Calu3 (cell line): ENCODE data around the gene KAZN. TPM values are rescaled to one million over a fixed set of nuclear protein-coding genes. Genes with fewer than 3 reads are reported as not detected.

ENCODE experiments used
- BruUV-seq: library from RNA; stranded (reverse); fragments of 400-500 nt; replicated peaks from 2 replicates; lab custom pipeline; 2021; lab: Mats Ljungman, UMichigan
- CTCF ChIA-PET: fragments of 300-600 bp; sonication (Branson Sonifier 250); formaldehyde crosslinking; loops from one replicate; lab custom pipeline; 2022; ENCODE audit warnings: antibody characterized with exemption; lab: Charles Lee
- DNase-seq: peaks from one replicate; pipeline ENCODE4 v3.0.0; 2022
- H3K27ac Mint-ChIP-seq: one replicate; pipeline ENCODE4 v1.8.0; 2022; ENCODE audit warnings: mixed read lengths; ENCODE audit not compliant: unreplicated experiment
- H3K27me3 Mint-ChIP-seq: one replicate; pipeline ENCODE4 v1.8.0; 2022; ENCODE audit warnings: mixed read lengths; ENCODE audit not compliant: unreplicated experiment
- H3K36me3 Mint-ChIP-seq: one replicate; pipeline ENCODE4 v1.8.0; 2022; ENCODE audit warnings: mild to moderate bottlenecking, moderate library complexity, mixed read lengths; ENCODE audit not compliant: insufficient read depth, unreplicated experiment
- H3K4me1 Mint-ChIP-seq: one replicate; pipeline ENCODE4 v1.8.0; 2022; ENCODE audit warnings: mild to moderate bottlenecking, low read depth, mixed read lengths; ENCODE audit not compliant: unreplicated experiment
- H3K4me3 Mint-ChIP-seq: one replicate; pipeline ENCODE4 v1.8.0; 2022; ENCODE audit warnings: mild to moderate bottlenecking, low read depth, moderate library complexity, mixed read lengths; ENCODE audit not compliant: unreplicated experiment
- H3K9me3 Mint-ChIP-seq: one replicate; pipeline ENCODE4 v1.8.0; 2022; ENCODE audit warnings: low read depth, mixed read lengths; ENCODE audit not compliant: unreplicated experiment
- intact Hi-C: fragments of 100-400 bp; cut with micrococcal nuclease; formaldehyde crosslinking; loops from one replicate; pipeline ENCODE4 v1.10.0; 2022; ENCODE audit not compliant: unreplicated experiment
- total RNA-seq: library from RNA; stranded (reverse); gene quantifications from 2 replicates; pipeline ENCODE4 v1.2.3, GENCODE V29; 2022
- TF ChIP-seq, protein P1 (sequence below): fragments of 200-600 bp; IDR thresholded peaks from one replicate; pipeline ENCODE4 v1.8.0; 2022; ENCODE audit warnings: antibody characterized with exemption; ENCODE audit not compliant: unreplicated experiment

The KAZN gene
- total RNA-seq, 1 experiment from 2014 or later: 3.6 TPM

DNA sequence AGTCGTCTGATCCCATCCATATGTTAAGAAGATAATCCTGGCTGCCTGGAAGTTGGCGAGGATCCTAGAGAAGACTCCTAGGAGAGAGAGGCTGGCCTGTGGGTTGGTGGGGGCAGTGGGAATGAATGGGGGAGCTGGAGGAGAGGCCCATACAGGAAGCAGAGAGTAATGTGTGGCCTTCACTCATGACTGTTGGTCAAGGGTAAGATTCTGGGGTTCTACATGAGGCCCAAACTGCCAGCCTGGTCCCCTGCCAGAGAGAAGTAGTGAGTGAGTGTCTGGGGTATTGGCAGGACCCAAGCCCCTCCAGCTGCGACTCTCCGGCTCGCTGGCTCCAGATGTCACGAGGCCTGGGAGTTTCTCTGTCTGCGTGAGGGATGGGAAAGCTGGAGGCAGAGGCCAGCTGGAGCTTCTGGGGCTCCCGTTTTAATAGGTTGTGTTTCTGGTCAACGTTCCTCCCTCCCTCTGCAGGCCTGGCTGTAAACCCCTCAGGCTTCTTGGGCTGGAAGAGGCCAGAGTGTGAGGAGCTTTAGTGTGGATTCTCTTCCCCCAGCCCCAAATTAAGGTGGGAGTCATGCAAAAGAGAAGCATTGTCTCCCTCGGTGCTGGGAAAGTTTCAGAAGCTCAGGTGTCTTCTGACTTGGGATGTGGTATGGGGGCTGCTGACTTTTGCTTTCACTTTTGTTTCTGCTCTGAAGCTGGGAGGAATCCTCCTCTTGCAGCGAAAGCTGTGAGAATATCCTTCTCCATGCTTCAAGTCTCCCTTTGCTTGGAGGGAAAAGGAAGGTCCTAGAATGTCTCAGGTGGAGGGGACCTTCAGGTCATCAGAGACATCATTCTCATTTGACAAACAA is 557.6 kb downstream of the KAZN start:
- TF ChIP-seq, protein P1, sequence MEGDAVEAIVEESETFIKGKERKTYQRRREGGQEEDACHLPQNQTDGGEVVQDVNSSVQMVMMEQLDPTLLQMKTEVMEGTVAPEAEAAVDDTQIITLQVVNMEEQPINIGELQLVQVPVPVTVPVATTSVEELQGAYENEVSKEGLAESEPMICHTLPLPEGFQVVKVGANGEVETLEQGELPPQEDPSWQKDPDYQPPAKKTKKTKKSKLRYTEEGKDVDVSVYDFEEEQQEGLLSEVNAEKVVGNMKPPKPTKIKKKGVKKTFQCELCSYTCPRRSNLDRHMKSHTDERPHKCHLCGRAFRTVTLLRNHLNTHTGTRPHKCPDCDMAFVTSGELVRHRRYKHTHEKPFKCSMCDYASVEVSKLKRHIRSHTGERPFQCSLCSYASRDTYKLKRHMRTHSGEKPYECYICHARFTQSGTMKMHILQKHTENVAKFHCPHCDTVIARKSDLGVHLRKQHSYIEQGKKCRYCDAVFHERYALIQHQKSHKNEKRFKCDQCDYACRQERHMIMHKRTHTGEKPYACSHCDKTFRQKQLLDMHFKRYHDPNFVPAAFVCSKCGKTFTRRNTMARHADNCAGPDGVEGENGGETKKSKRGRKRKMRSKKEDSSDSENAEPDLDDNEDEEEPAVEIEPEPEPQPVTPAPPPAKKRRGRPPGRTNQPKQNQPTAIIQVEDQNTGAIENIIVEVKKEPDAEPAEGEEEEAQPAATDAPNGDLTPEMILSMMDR: no peak
- Mint-ChIP-seq H3K36me3 (peaks cover 60% of the 10 kb centered on the region), H3K4me3 (peak overlapping the region; percentile 77), H3K27me3 (no peaks in the 10 kb centered on the region), H3K4me1 (peaks cover 50% of the 10 kb centered on the region), H3K9me3 (no peaks in the 10 kb centered on the region), H3K27ac (peak overlapping the region; percentile 68)
- no TSS peak for BruUV-seq
- intact Hi-C loops: no loop called here
- CTCF ChIA-PET: interaction anchor here (0.5 to 1.2 kb wide), 3 partner anchors 11 to 199 kb away, joined by 3 to 6 read pairs (median 4); no protein-coding TSS in a partner anchor
- no peak for DNase-seq

DNA sequence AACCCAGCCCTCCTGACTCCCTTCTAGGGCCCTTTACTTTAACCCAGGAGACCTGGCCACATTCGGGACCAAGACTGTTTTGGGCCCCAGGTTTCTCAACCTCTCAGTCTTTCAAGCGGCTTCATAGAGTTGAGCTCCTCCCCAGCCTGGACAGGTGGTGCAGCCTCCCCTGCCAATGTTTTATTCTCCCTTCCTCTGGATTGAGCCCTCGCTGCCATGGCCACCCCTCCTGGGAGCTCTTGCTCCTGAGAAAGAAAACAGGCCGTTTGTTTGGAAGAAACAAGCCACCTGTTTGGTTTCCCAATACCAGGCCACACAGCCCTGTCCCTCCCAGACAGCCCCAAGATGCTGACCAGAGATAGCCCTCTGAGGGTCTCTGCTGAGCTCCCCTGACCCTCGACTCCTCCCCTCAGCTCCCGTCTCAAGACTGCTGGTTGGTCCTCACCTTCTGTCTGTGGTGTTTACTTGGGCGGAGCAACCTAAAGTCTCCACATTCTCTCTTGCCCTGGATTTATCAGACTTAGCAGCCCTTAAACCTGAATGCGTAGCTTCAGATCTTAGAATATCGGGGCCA is 558.4 kb downstream of the KAZN start:
- H3K36me3 Mint-ChIP-seq: peaks cover 61% of the 10 kb centered on the region

DNA sequence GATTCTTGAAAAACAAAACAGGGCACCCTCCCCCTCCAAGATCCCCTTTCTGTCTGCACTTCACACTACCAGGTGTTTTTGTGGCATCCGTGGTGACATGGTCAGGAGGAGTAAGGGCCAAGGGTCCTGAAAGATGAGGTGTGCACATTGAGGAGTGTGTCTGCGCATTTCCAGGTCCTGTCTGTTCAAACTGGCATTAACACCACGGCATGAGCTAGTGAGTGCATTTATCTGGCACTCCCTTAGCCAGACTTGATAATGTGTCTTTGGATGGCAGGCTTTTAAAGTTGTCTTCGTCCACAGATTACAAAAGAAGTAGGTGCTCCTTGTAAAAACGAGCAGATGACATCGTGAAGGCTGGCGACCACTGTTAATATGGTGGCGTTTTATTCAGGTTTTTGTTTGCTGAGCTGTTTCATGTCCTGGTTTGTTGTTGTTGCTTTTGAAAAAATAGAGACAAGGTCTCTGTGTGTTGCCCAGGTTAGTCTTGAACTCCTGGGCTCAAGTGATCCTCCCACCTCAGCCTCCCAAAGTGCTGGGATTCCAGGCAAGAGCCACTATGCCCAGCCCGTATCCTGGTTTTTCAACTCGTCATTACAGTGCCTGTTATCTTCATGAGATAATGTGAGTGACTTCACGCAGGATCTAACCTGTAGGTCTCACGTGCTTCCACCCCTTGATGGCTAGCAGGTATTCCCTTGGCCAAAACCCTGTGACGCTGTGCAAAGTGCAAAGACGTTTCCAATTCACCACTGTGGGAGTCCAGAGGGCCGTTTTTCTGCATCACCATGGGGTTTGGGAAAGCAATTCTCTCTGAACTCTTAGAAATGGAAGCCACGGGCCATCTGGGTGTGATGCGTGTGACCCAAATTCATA is 559.3 kb downstream of the KAZN start:
- no peaks in the 10 kb centered on the region for H3K9me3 Mint-ChIP-seq
- no TSS peak for BruUV-seq
- TF ChIP-seq, protein P1: no peak
- peaks cover 51% of the 10 kb centered on the region for H3K4me1 Mint-ChIP-seq
- H3K4me3 Mint-ChIP-seq: peak overlapping the region; percentile 77
- DNase-seq: no peak
- no peaks in the 10 kb centered on the region for H3K27me3 Mint-ChIP-seq
- peak overlapping the region; percentile 39 for H3K27ac Mint-ChIP-seq
- CTCF ChIA-PET: interaction anchor here (1.2 kb wide), 1 partner anchor 11 kb away, joined by 4 read pairs; no protein-coding TSS in a partner anchor
- intact Hi-C loops: no loop called here
- peaks cover 56% of the 10 kb centered on the region for H3K36me3 Mint-ChIP-seq

More for the DNA sequence above, 558.4 kb downstream of the KAZN start:
- Mint-ChIP-seq H3K27ac (no peak overlapping the region), H3K27me3 (no peaks in the 10 kb centered on the region), H3K9me3 (no peaks in the 10 kb centered on the region), H3K4me3 (peak overlapping the region; percentile 77), H3K4me1 (peaks cover 46% of the 10 kb centered on the region)
- no peak for DNase-seq
- CTCF ChIA-PET: interaction anchor here (0.5 to 1.2 kb wide), 2 partner anchors 11 to 12 kb away, joined by 3 to 4 read pairs; no protein-coding TSS in a partner anchor
- intact Hi-C loops: no loop called here
- TF ChIP-seq, protein P1: no peak
- no TSS peak for BruUV-seq
